Cardiac septum (tissue), 1 donor: ENCODE results near the gene KRT222. TPM values are rescaled to one million over a fixed set of nuclear protein-coding genes. Genes with fewer than 3 reads are reported as not detected.

Source experiments
- DNase-seq: peaks from one replicate; pipeline ENCODE4 v3.0.0-alpha.2; 2020; ENCODE audit warnings: low spot score
- intact Hi-C: fragments of 100-400 bp; cut with DNase I; formaldehyde crosslinking; loops from one replicate; pipeline ENCODE4 v1.14.0; 2022
- total RNA-seq: library from RNA; stranded (reverse); fragmentation: NEBNext Ultra II Directional; extraction: Animal tissue kit (Norgen Biotek cat#: 25700); gene quantifications from one replicate; pipeline ENCODE4 v1.2.1, GENCODE V29; 2021
- donor health status: DM: no; HTN: no; CAD: no.

KRT222 gene
- total RNA-seq, 1 donor from 2014 or later: not detected

DNA sequence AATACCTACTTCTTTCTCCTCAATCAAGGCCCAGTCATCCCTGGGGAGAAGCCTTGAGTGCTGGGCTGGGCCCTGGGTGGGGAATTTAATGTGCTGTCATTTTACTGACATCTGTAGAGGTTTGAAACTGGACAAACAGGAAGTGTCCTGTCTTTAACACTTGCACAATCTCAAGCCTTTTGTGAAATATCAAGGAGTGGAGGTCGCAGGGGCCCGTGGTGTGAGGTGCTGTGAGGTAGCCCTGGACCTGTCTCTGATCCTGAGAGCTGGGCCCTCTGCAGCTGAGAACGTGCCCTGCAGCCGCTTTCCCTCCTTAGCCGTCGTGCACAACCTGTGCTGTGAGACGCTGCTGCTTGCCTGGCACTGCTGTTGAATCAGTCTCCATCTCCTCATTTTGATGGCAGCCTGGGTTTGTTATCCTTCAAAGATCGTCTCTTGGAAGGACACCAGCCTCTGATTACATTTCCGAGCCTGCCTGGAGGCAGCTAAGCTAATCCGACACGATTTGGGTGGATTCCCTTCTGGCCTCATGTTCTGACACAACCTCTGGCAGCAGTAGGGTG is 47.2 kb downstream of the KRT222 start:
- intact Hi-C loops: no loop called here
- no peak for DNase-seq

GRCh38 chr17:40616592-40616991 is 48.4 kb downstream of the KRT222 start:
- intact Hi-C loops: no loop called here
- DNase-seq: no peak

DNA sequence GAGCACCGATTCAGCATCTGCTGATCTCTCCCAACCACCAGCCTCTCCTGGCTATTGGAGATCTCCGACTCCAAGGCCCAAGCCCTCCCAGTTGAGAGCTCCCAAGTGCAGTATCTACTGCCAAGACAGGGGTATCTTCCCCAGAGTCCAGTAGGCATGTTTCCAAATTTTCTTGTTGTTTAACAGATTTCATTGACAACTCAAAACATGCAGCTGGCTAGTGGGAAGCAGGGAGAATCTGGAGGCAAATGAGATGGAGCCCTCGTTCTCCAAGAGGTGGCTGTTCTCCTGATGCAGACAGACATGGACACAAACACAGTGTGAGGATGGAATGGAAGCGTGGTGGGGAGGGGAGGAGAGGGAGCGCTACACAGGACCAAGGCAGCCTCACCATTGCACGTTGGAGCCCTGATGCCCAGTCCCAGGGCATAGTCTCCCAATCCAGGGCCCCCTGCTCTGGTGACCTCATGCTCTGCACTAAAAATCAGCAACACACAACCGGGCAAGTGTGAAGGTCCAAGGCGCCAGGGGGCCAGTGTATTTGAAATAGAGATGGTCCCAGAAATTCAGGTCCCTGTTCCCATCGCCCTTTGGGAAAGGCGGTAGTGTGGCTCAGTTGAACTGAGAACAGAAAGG is 49.0 kb downstream of the KRT222 start:
- intact Hi-C loops: no loop called here
- no peak for DNase-seq

- intact Hi-C loops: no loop called here
These were observed 49.7 kb downstream of the KRT222 start for GRCh38 chr17:40615068-40615840.

DNA sequence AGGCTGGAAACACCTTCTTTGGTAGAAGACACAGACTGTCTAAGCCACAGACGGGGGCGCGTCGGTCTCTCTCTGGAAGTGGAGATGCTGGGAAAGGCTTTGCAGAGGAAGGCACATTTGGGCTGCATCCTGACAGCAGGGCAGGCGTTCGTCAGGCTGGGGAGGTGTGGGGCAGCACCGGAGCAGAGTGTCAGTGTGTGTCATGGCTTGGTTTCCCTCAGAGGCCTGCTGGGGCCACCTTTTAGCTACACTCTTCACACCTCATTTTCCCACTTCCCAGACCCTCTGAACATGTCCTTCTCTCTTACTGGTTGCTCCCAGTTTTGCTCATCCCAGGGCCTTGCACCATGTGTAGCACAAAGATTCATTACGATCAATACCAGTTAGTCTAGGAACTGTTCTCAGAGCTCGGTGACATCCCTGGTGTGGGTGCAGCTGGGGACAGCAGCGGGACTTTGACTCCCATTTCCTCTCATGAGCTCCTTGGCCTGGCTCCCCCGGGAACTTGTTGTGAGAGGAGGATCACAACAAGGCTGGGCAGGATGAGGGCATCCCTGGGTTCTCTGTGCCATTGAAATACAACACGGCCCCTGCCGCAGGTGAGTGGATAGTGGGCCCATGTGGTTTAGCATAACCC is 50.4 kb downstream of the KRT222 start:
- no peak for DNase-seq
- intact Hi-C loops: no loop called here

More at GRCh38 chr17:40615068-40615840, 49.7 kb downstream of the KRT222 start:
- no peak for DNase-seq

GRCh38 chr17:40613467-40614154 is 51.4 kb downstream of the KRT222 start:
- no peak for DNase-seq
- intact Hi-C loops: no loop called here

DNA sequence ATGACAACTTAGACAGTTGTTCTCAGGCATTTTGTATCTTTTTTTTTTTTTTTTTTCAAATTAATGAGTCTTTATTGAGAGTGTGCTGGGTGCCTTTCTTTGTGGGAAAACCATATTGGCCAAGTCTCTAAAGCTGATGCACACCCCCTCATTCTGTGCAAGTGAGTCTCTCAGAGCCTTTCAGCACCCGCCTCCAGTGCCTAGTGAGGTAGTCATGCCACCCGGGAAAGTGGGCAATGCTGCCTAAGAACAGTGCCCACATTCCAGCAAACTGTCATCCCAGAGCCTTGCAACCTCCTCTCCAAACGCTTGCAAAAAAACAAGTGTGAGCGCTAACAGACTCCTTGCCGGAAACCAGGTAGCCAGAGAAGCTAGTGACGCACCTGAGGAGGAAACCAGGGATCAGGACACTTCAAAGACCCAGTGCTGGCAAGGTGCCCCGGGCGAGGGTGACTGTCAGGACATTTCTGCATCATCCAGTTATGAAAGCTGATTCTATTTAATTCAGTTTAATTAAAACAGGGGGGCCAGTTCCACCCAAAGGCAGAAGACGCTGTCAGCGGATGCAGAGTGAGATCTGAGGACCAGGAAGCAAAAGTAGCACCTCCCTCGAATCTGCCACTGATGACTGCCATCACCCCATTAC is 52.3 kb downstream of the KRT222 start:
- intact Hi-C loops: no loop called here
- DNase-seq: no peak

DNA sequence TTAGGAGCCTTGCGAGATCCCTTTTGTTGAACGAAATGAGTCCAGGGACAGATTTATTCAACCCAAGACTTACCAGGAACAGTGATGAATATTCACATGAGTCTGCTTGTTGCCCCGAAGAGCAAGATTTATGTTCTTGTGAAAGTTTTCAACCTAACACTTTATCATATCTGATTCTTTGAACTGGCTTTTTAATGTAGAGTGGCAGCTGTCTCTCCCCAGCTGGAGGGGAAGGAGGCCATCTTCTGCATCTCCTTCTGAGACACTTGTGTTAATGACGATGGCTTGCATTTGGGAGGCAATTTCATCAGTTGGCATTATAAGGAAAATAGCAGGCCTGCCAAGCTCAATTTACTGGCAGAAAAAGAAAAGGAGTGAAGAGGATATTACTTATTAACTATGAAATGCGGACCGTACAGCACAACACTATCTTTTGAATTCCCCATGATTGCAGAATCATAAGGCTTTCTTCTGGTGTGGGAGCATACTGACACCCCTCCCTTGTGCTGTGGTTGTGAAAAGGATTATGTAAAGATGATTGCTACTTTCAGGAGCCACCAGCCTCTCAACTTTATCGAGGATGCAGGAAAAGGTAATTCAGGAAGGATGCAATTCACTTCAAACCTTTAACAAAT is 53.0 kb downstream of the KRT222 start:
- intact Hi-C loops: no loop called here
- DNase-seq: no peak

- no peak for DNase-seq
- intact Hi-C loops: no loop called here
These were observed 54.6 kb downstream of the KRT222 start for GRCh38 chr17:40610359-40610758.

DNA sequence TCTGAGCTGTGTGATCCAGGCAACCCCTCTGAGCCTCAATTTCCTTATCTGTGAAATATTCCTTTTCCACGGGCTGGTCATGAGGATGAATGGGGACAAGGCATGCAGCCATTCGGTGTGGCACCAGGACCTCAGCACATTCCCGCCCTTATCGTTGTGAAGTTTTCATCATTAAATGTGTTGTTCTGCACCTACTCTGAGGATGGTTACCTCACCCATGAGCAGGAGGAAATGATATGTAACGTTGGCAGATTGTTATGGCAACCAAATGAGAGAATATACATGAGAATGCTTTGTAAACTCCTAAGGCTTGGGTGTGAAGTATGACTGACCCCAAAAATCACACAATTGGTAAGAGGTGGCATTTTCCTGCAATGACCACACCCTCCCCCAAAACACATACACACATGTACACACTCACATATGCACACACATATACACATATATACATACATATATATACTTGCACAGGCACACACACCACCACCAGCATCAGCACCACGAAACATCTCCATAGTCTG is 56.9 kb downstream of the KRT222 start:
- intact Hi-C loops: no loop called here
- no peak for DNase-seq

GRCh38 chr17:40607641-40608040 is 57.3 kb downstream of the KRT222 start:
- no peak for DNase-seq
- intact Hi-C loops: no loop called here

DNA sequence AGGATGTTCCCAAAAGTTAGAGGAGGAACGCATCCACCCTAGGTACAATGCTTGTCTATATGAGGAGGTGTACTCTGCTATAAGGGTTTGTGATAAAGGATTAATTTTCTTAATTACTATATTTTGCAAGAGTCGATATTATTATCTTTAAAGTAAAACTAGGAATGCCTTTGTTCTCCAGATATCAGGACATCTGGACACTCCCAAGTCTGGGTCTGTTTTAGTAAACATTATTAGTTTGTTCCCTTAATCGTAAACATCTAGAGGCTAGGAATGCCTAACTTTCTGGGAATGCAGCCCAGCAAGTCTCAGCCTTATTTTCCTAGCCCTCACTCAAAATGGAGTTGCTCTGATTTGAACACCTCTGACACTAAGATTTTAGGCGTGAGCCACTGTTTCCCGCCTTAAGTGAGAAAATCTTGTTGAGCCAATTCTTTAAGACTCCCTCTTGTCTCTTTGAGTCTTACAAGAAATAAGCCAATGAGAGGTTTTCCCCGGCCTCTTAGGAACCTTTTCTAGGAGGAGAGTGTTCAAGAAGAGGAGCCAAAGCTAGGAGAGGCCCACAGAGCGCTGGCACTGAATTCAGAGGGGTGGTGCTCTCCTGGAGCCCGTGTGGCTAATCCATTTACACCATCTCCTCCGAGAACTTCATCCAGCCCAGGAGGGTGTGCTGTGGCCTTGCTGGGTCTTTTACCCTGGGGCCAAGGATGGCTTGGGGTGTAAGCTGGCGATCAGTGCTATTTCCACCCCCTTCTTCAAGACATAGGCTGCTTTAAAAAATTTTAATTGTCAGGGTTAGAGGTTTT is 58.2 kb downstream of the KRT222 start:
- DNase-seq: no peak
- intact Hi-C loops: no loop called here

GRCh38 chr17:40605306-40605705 is 59.7 kb downstream of the KRT222 start:
- intact Hi-C loops: no loop called here
- DNase-seq: no peak

Other genes starting within 250 kb of the KRT222 start
- gene TOP2A, start 247.3 kb downstream of the KRT222 start, total RNA-seq: 0.51 TPM
- 164 TPM for gene IGFBP4, start 221.7 kb downstream of the KRT222 start, total RNA-seq
- not detected for gene TNS4, start 163.6 kb downstream of the KRT222 start, total RNA-seq
- 0.32 TPM for gene CCR7, start 99.7 kb downstream of the KRT222 start, total RNA-seq
- 77.7 TPM for gene SMARCE1, start 17.4 kb downstream of the KRT222 start, total RNA-seq
- gene KRT24, start 38.6 kb upstream of the KRT222 start, total RNA-seq: not detected
- not detected for gene KRT25, start 90.2 kb upstream of the KRT222 start, total RNA-seq
- gene KRT26, start 107.0 kb upstream of the KRT222 start, total RNA-seq: not detected
- gene KRT27, start 117.4 kb upstream of the KRT222 start, total RNA-seq: not detected
- not detected for gene KRT28, start 134.8 kb upstream of the KRT222 start, total RNA-seq
- gene KRT10, start 157.4 kb upstream of the KRT222 start, total RNA-seq: 45.2 TPM
- not detected for gene KRT12, start 202.0 kb upstream of the KRT222 start, total RNA-seq
- not detected for gene KRT20, start 220.1 kb upstream of the KRT222 start, total RNA-seq